Hepatocyte (in vitro differentiated cells): ENCODE measurements around the gene LYL1.

ENCODE experiments used
- CTCF ChIP-seq: fragments of 200-600 bp; sonication (generic); IDR thresholded peaks from 2 replicates; pipeline ENCODE4 v1.5.1; 2016; ENCODE audit warnings: antibody characterized with exemption, mild to moderate bottlenecking; ENCODE audit not compliant: poor library complexity
- EZH2phosphoT487 ChIP-seq: fragments of 200-600 bp; sonication (generic); IDR thresholded peaks from one replicate; pipeline ENCODE4 v1.6.1; 2018; ENCODE audit warnings: antibody characterized with exemption, mild to moderate bottlenecking, low read depth, moderate library complexity; ENCODE audit not compliant: unreplicated experiment, severe bottlenecking

- TF ChIP-seq CTCF: no peak
- peak; percentile 75 for TF ChIP-seq EZH2phosphoT487
Measured at GRCh38 chr19:13098277-13099072, 4.2 kb downstream of the LYL1 start.
